DND-41 (cell line): ENCODE measurements around the gene UGCG.
"Not testable (repeated sequence)": the region's sequence is repeated elsewhere in the genome, so short reads cannot be mapped to it uniquely, and the experiment has no call there.

Experiments
- ATAC-seq: fragments of 200-7000 bp; cut with Tn5 transposase; 3 replicates; pipeline ENCODE4 v1.9.1; 2021; ENCODE audit warnings: low read depth; ENCODE audit not compliant: insufficient read depth
- DNase-seq: peaks from one replicate; pipeline ENCODE4 v3.0.0-alpha.2; 2020
- H2AFZ ChIP-seq: 2 replicates; pipeline ENCODE4 v1.6.0; 2012; ENCODE audit warnings: low read depth, low read length
- H3K27ac ChIP-seq: 2 replicates; pipeline ENCODE4 v1.5.1; 2012; ENCODE audit warnings: low read length, inconsistent platforms
- H3K27me3 ChIP-seq: fragments of 200-600 bp; sonication (generic); 2 replicates; pipeline ENCODE4 v1.6.0; 2012; ENCODE audit warnings: low read length, mild to moderate bottlenecking, inconsistent platforms; ENCODE audit not compliant: insufficient read depth, poor library complexity
- H3K36me3 ChIP-seq: 2 replicates; pipeline ENCODE4 v1.5.1; 2012; ENCODE audit warnings: low read length, inconsistent platforms; ENCODE audit not compliant: insufficient read depth
- H3K4me1 ChIP-seq: 2 replicates; pipeline ENCODE4 v1.5.1; 2012; ENCODE audit warnings: mild to moderate bottlenecking, low read length; ENCODE audit not compliant: insufficient read depth
- H3K4me2 ChIP-seq: 2 replicates; pipeline ENCODE4 v1.6.0; 2012; ENCODE audit warnings: mild to moderate bottlenecking, moderate library complexity, low read length, inconsistent platforms; ENCODE audit not compliant: insufficient read depth
- H3K4me3 ChIP-seq, 2 experiments: fragments of 200-600 bp in 1 of 2; shearing (Covaris generic) in 1 of 2; 2 replicates each; pipeline ENCODE4 v1.5.1; 2012 to 2016; ENCODE audit warnings: inconsistent platforms in 2 of 2, low read length in 2 of 2, mild to moderate bottlenecking in 2 of 2, low read depth in 1 of 2, moderate library complexity in 1 of 2
- H3K79me2 ChIP-seq: 2 replicates; pipeline ENCODE4 v1.6.0; 2012; ENCODE audit warnings: low read length, inconsistent platforms; ENCODE audit not compliant: insufficient read depth
- H3K9ac ChIP-seq: 2 replicates; pipeline ENCODE4 v1.6.0; 2012; ENCODE audit warnings: low read depth, mild to moderate bottlenecking, inconsistent platforms, low read length, moderate library complexity
- H3K9me3 ChIP-seq: 2 replicates; pipeline ENCODE4 v1.5.1; 2012; ENCODE audit warnings: low read length, moderate library complexity, mild to moderate bottlenecking, inconsistent platforms; ENCODE audit not compliant: insufficient read depth, severe bottlenecking
- H4K20me1 ChIP-seq: 2 replicates; pipeline ENCODE4 v1.6.0; 2012; ENCODE audit warnings: low read length; ENCODE audit not compliant: insufficient read depth
- EZH2 ChIP-seq: IDR thresholded peaks from 3 replicates; pipeline ENCODE4 v1.6.1; 2012; ENCODE audit warnings: borderline replicate concordance, low read depth, mild to moderate bottlenecking, moderate library complexity, low read length, inconsistent platforms; ENCODE audit not compliant: severe bottlenecking
- TF ChIP-seq, protein P1 (sequence below): IDR thresholded peaks from 2 replicates; pipeline ENCODE4 v1.5.1; 2012; ENCODE audit warnings: borderline replicate concordance, low read length, moderate library complexity, mild to moderate bottlenecking; ENCODE audit not compliant: poor library complexity, severe bottlenecking; ENCODE audit errors: extremely low read depth

UGCG gene

DNA sequence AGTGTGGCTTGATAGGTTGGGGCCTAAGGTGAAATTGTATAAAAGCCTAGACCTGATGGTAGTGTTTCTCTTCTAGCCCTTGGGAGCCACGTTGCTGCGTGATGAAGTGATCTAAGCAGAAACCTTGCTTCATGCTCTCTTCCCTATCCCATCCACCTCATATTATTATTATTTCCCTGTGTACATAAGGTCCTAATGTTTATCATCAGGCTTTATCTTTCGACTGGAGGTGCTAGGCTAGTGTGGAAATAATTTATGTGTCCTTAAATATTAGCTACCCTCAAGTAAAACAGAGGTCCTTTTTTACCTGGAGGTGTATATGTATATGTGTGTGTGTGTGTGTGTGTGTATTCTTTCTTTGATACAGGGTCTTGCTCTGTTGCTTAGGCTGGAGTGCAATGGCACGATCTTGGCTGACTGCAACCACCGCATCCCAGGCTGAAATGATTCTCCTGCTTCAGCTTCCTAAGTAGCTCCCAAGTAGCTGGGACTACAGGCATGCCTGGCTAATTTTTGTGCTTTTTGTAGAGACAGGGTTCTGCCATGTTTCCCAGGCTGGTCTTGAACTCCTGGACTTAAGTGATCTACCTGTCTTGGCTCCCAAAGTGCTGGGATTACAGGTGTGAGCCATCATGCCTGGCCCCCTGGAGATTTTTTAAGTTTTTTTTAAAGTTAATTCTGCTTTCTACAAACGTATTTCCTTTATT, 3.7 kb downstream of the UGCG start:
- no peak overlapping the region for H3K27ac ChIP-seq
- H3K9ac ChIP-seq = no peak overlapping the region
- TF ChIP-seq, protein P1, sequence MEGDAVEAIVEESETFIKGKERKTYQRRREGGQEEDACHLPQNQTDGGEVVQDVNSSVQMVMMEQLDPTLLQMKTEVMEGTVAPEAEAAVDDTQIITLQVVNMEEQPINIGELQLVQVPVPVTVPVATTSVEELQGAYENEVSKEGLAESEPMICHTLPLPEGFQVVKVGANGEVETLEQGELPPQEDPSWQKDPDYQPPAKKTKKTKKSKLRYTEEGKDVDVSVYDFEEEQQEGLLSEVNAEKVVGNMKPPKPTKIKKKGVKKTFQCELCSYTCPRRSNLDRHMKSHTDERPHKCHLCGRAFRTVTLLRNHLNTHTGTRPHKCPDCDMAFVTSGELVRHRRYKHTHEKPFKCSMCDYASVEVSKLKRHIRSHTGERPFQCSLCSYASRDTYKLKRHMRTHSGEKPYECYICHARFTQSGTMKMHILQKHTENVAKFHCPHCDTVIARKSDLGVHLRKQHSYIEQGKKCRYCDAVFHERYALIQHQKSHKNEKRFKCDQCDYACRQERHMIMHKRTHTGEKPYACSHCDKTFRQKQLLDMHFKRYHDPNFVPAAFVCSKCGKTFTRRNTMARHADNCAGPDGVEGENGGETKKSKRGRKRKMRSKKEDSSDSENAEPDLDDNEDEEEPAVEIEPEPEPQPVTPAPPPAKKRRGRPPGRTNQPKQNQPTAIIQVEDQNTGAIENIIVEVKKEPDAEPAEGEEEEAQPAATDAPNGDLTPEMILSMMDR = no peak
- TF ChIP-seq EZH2 = no peak
- no peaks in the 10 kb centered on the region for H3K27me3 ChIP-seq
- peaks cover 75% of the 10 kb centered on the region for H3K79me2 ChIP-seq
- H4K20me1 ChIP-seq = peaks cover 24% of the 10 kb centered on the region; the same call in 1 of the 2 replicates
- H3K36me3 ChIP-seq = no peaks in the 10 kb centered on the region; the same call in 1 of the 2 replicates
- H2AFZ ChIP-seq = no peak overlapping the region
- H3K4me1 ChIP-seq = peaks cover 32% of the 10 kb centered on the region
- DNase-seq = no peak
- H3K9me3 ChIP-seq = no peaks in the 10 kb centered on the region
- no peak overlapping the region for H3K4me2 ChIP-seq
- H3K4me3 ChIP-seq = no peak overlapping the region
- ATAC-seq = no peak

DNA sequence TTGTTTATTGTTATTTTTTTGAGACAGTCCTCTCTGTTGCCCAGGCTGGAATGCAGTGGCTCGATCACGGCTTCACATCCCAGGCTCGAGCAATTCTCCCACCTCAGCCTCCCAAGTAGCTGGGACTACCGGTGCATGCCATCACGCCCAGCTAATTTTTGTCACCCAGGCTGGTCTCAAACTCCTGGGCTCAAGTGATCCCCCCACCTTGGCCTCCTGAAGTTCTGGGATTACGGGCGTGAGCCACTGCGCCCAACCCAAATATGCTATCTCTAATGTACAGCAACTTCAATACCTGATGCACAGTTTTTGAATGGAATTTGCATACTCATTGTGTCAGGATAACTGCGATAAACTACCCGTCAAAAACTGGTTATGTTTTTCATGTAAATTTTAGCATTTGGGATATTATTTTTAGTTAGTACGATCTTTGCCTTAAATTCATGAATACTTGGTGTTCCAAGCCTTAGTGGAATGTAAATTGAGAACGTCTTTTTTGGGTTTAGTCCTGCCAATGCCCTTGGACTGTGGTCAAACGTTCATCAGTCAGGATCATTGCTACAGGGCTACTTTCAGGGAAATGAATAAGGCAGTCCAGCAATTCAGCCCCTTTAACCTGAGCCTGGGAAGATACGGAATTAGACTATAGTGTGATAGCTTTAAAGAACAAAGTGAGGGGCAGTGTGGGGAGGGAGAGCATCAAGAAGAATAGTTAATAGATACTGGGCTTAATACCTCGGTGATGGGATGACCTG, 4.4 kb downstream of the UGCG start:
- no peak for TF ChIP-seq EZH2
- TF ChIP-seq, protein P1 = no peak
- peaks cover 81% of the 10 kb centered on the region for H3K79me2 ChIP-seq
- H3K4me3 ChIP-seq = no peak overlapping the region
- no peaks in the 10 kb centered on the region for H3K27me3 ChIP-seq
- H3K36me3 ChIP-seq = no peaks in the 10 kb centered on the region; the same call in 1 of the 2 replicates
- no peak overlapping the region for H3K9ac ChIP-seq
- no peak for DNase-seq
- peaks cover 25% of the 10 kb centered on the region for H3K4me1 ChIP-seq
- H3K9me3 ChIP-seq = no peaks in the 10 kb centered on the region
- no peak overlapping the region for H3K4me2 ChIP-seq
- H3K27ac ChIP-seq = no peak overlapping the region
- no peak for ATAC-seq
- H4K20me1 ChIP-seq = peaks cover 24% of the 10 kb centered on the region; the same call in 1 of the 2 replicates
- H2AFZ ChIP-seq = no peak overlapping the region

DNA sequence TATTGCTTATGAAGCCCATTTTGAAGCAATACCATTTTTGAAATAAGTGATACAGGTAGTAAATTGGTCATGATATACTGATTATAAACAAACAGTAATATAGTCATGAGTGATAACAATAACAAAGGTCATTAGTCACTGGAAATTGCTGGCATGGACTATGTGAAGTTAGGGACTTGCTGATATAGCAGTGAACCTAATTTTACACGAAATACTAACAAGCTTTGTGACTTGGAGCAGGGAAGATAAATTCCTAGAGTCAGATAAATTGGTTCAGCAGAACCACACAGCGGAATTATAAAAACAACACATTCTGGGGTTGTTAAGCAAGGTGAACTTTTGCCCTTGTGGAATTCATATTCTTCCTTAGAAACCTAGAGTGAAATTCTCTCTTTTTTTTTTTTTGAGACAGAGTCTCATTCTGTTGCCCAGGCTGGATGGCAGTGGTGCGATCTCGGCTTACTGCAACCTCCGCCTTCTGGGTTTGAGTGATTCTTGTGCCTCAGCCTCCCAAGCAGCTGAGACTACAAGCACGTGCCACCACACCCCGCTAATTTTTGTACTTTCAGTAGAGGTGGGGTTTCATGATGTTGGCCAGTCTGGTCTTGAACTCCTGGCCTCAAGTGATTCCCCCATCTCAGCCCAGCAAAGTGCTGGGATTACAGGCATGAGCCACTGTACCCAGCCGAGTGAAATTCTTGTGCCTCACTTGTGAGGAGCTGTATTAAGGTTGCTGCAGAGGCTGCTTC, 6.0 kb downstream of the UGCG start:
- H3K9ac ChIP-seq = no peak overlapping the region
- no peak overlapping the region for H3K4me2 ChIP-seq
- H4K20me1 ChIP-seq = peaks cover 26% of the 10 kb centered on the region; the same call in 1 of the 2 replicates
- H3K79me2 ChIP-seq = peaks cover 86% of the 10 kb centered on the region
- H2AFZ ChIP-seq = no peak overlapping the region
- H3K27ac ChIP-seq = no peak overlapping the region
- DNase-seq (no peak), ATAC-seq (no peak)
- peaks cover 21% of the 10 kb centered on the region for H3K4me1 ChIP-seq
- no peaks in the 10 kb centered on the region for H3K36me3 ChIP-seq
- TF ChIP-seq, protein P1 = no peak
- H3K27me3 ChIP-seq = no peaks in the 10 kb centered on the region
- no peaks in the 10 kb centered on the region for H3K9me3 ChIP-seq
- no peak overlapping the region for H3K4me3 ChIP-seq

DNA sequence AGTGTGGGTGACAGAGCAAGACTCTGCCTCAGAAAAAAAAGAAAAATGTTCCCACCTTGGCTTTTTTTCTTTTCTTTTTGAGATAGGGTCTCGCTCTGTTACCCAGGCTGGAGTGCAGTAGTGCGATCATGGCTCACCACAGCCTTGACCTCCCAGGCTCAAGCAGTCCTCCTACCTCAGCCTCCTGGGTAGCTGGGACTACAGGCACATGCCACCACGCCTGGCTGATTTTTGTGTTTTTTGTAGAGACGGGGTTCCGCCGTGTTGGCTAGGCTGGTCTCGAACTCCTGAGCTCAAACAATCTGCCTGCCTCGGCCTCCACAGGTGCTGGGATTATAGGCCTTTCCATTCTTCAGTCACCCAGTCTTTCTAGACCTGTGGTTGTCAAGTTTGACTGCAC, 6.9 kb downstream of the UGCG start:
- H3K27ac ChIP-seq, ATAC-seq: not testable (repeated sequence)
- H3K4me1 ChIP-seq = peaks cover 11% of the 10 kb centered on the region

More for the DNA sequence above, 6.9 kb downstream of the UGCG start:
- H3K79me2 ChIP-seq = peaks cover 84% of the 10 kb centered on the region
- H3K4me3 ChIP-seq, H3K9me3 ChIP-seq, DNase-seq, H3K4me2 ChIP-seq, H3K27me3 ChIP-seq, H3K36me3 ChIP-seq, H2AFZ ChIP-seq, H3K9ac ChIP-seq: not testable (repeated sequence)
- H4K20me1 ChIP-seq = peaks cover 31% of the 10 kb centered on the region; the same call in 1 of the 2 replicates
